Adipocyte (in vitro differentiated cells): ENCODE measurements around the gene MFSD11.
"Not testable (repeated sequence)": the region's sequence is repeated elsewhere in the genome, so short reads cannot be mapped to it uniquely, and the experiment has no call there.

Experiments used
- DNase-seq: peaks from one replicate; pipeline ENCODE4 v3.0.0-alpha.2; 2015; ENCODE audit warnings: low read depth
- H3K27me3 ChIP-seq: replicated peaks from 2 replicates; pipeline ENCODE4 v1.7.0; 2013; ENCODE audit warnings: mild to moderate bottlenecking, low read length, moderate library complexity; ENCODE audit not compliant: control insufficient read depth, insufficient read depth
- H3K36me3 ChIP-seq: 2 replicates; pipeline ENCODE4 v1.7.0; 2013; ENCODE audit warnings: low read length, mild to moderate bottlenecking, moderate library complexity; ENCODE audit not compliant: control insufficient read depth, insufficient read depth, severe bottlenecking
- H3K4me1 ChIP-seq: 2 replicates; pipeline ENCODE4 v1.7.0; 2013; ENCODE audit warnings: mild to moderate bottlenecking, low read length, moderate library complexity; ENCODE audit not compliant: control insufficient read depth, insufficient read depth
- H3K4me3 ChIP-seq: 2 replicates; pipeline ENCODE4 v1.7.0; 2013; ENCODE audit warnings: mild to moderate bottlenecking, low read length, moderate library complexity
- H3K9ac ChIP-seq: 2 replicates; pipeline ENCODE4 v1.7.0; 2013; ENCODE audit warnings: mild to moderate bottlenecking, low read length, moderate library complexity
- H3K9me3 ChIP-seq: 2 replicates; pipeline ENCODE4 v1.7.0; 2013; ENCODE audit warnings: mild to moderate bottlenecking, low read length, moderate library complexity; ENCODE audit not compliant: control insufficient read depth

MFSD11 gene

DNA sequence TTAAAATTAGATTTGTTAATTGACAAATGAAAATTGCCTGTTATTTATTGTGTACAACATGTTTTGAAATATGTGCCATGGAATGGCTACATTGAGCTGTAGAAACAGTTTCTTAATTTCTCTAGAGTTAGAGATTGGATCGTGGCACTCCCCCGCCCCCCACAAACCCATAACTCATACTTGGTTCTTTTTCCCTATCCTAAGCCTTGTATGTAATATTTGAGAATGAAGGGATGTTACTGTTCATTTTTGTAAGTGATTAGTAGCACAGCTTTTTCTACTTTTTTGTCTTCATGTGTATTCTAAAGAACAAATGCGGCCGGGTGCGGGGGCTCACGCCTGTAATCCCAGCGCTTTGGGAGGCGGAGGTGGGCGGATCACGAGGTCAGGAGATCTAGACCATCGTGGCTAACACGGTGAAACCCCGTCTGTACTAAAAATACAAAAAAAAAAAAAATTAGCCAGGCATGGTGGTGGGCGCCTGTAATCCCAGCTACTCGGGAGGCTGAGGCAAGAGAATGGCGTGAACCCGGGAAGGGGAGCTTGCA lies 1.7 kb downstream of the MFSD11 start:
- Histone ChIP-seq H3K36me3 (peaks cover 44% of the 10 kb centered on the region), H3K4me1 (peaks cover 28% of the 10 kb centered on the region), H3K4me3 (peak overlapping the region; percentile 99)
- H3K9ac ChIP-seq, H3K9me3 ChIP-seq, DNase-seq, H3K27me3 ChIP-seq: not testable (repeated sequence)

DNA sequence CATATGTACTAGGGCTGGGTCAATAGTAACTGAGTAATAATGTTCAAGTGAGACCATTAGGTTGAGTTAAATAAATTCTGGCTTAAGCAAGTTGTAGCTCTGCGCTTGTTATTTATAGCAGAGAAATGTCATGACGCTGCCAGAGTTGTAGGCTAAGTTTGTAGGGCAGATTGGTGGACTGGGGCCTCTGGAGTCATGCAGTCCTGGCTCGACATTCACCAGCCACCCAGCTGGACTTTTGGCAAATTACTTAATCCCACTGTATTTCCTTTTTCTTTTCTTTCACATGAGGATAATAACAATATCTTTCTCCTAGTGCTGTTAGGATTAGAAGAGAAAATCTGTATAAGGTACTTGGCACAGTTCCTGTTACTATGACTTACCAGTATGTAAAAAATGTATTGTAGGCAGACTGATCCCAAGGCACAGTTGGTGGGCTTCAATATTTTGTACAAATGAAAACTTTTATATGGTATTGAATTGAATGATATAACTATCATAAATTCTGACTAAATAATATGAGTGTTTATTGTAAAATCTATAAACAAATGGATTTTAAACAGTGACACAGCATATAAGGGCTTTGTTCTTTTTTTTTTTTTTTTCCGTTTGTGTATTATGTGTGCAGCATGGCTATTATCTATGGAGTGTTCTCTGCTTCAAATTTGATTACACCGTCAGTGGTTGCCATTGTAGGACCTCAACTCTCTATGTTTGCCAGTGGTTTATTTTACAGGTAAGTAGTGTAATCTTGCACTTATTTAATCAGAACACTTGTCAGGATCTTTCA lies 2.6 kb downstream of the MFSD11 start:
- peaks cover 44% of the 10 kb centered on the region for H3K36me3 ChIP-seq
- no peaks in the 10 kb centered on the region for H3K9me3 ChIP-seq
- no peak overlapping the region for H3K9ac ChIP-seq
- H3K27me3 ChIP-seq = no peaks in the 10 kb centered on the region
- H3K4me1 ChIP-seq = peaks cover 20% of the 10 kb centered on the region
- DNase-seq = peak; percentile 12
- H3K4me3 ChIP-seq = peak overlapping the region; percentile 9

DNA sequence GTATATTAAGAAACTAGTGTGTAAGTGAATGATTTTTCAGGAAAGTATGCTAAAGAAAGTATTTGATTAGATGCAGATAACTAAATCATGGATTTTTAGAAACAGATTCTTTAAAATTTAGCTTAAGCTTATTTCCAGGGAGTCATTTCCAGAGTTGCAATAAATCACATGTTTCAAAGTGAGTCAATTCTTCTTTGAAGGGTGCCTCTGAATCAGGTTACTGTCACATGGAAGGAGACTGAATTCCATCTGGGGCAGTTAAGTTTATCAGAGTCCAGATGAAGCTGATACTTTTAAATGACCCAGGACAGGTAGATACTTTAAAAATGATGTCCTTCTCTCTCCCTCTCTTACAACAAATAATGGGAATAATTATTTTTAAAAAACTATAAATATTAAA lies 5.0 kb downstream of the MFSD11 start:
- Histone ChIP-seq H3K36me3 (peaks cover 50% of the 10 kb centered on the region), H3K4me3 (no peak overlapping the region), H3K9me3 (no peaks in the 10 kb centered on the region), H3K27me3 (no peaks in the 10 kb centered on the region), H3K9ac (no peak overlapping the region), H3K4me1 (peaks cover 18% of the 10 kb centered on the region)
- peak; percentile 13 for DNase-seq

DNA sequence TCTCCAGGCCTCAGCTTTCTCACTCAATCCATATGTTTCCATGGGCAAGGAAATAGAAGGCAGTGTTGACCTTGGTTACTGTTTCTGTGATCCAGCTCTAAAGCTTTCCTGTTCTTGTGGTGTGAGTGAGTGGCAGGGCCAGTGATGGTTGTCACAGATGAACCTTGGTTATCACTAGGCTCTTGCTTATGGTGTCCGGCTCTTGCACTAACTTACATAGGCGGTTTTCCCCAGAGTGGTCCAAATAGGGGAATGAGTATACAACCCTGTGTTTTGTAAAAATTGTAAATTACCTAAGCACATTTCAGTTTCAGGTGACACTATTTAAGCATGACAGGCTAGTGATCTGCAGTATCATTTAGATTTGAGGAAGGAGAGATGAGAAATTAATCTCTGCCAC lies 6.8 kb downstream of the MFSD11 start:
- no peak overlapping the region for H3K4me3 ChIP-seq
- no peaks in the 10 kb centered on the region for H3K27me3 ChIP-seq
- DNase-seq = no peak
- H3K4me1 ChIP-seq = peaks cover 9% of the 10 kb centered on the region
- no peaks in the 10 kb centered on the region for H3K9me3 ChIP-seq
- H3K36me3 ChIP-seq = peaks cover 50% of the 10 kb centered on the region
- no peak overlapping the region for H3K9ac ChIP-seq

DNA sequence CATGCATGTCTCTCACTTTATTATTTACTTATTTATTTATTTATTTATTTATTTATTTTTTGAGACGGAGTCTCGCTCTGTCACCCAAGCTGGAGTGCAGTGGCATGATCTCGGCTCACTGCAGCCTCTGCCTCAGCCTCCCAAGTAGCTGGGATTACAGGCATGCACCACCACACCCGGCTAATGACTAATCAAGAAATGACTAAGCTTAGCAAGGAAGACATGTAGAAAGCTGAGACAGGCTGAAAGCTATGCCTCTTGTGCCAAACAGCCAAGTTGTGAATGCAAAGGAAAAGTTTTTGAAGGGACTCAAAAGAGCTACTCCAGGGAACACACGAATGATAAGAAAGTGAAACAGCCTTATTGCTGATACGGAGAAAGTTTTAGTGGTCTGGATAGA lies 7.9 kb downstream of the MFSD11 start:
- peak; percentile 20 for DNase-seq
- H3K36me3 ChIP-seq = peaks cover 50% of the 10 kb centered on the region
- not testable (repeated sequence) for H3K9ac ChIP-seq, H3K27me3 ChIP-seq, H3K9me3 ChIP-seq, H3K4me1 ChIP-seq, H3K4me3 ChIP-seq

DNA sequence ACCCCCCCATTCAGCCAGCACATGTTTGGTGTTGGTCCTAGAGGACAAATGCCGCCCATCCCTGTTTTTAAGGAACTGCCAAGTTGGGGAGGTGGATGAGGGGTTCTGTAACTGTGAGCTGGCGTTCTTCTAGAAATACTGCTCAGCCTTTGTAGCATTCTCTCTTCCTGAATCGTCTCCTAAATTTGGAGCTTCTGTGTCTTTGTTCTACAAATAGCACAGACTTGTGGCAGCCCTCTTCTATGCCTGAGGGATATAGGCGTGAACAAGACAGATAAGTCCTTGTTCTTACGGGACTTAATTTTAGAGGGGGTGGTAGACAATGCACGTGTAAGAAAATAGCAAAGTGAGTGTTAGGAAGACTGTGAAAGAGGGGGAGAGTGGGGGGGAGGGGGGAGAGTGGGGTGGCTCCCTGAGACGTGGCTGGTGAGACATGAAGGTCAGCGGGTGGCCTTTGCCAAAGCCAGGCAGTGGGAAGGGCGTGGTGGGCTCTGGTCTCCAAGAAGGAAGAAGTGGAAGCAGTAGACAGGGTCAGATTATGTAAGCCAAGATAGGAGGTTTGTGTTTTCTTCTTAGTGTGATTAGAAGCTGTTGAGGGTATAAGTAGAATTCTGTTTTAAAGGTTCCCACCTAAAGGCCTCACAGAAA lies 9.9 kb downstream of the MFSD11 start:
- H3K36me3 ChIP-seq = peaks cover 47% of the 10 kb centered on the region
- no peak overlapping the region for H3K4me3 ChIP-seq
- no peaks in the 10 kb centered on the region for H3K9me3 ChIP-seq
- no peaks in the 10 kb centered on the region for H3K4me1 ChIP-seq
- no peaks in the 10 kb centered on the region for H3K27me3 ChIP-seq
- DNase-seq = no peak
- no peak overlapping the region for H3K9ac ChIP-seq

DNA sequence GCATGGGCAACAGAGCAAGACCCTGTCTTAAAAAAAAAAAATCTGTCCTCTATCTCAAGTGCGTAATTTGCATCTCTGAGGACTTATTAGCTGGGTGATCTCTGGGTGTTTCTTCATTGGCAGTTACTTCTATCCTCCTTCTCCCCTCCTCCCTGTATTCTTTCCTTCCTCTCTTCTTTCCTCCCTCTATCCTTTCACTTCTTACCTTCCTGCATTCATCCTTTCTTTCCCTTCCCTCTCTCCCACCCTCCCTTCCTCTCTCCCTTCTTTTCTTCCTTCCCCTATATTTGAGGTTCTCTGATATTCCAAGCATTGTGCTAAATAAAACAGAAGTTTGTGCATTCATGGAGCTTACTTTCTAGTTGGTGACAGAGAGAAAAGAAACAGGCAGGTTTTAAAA lies 10.7 kb downstream of the MFSD11 start:
- H3K36me3 ChIP-seq = peaks cover 45% of the 10 kb centered on the region

DNA sequence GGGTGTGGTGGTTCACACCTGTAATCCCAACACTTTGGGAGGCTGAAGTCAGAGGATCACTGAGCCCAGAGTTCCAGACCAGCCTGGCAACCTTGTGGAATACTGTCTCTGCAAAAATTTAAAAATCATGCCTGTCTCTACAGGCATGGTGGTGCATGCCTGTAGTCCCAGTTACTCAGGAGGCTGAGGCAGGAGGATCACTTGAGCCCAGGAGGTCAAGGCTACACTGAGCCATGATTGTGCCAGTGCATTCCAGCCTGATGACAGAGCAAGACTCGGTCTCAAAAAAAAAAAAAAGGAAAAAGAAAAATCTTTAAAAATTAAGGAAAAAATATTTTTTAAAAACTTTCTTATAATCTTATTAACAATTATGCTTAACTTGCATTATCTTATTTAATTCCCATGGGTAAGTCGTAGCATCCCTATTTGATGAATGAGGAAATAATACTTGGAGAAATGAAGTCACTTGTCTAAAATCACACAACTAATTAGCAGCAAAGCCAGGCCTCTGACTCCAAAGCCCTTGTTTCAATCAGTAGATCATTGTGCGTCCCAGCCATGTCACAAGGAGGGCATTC lies 13.6 kb downstream of the MFSD11 start:
- no peaks in the 10 kb centered on the region for H3K4me1 ChIP-seq
- no peak overlapping the region for H3K9ac ChIP-seq
- no peaks in the 10 kb centered on the region for H3K27me3 ChIP-seq
- H3K36me3 ChIP-seq = peaks cover 36% of the 10 kb centered on the region
- DNase-seq = no peak
- no peaks in the 10 kb centered on the region for H3K9me3 ChIP-seq
- no peak overlapping the region for H3K4me3 ChIP-seq

More for the DNA sequence above, 10.7 kb downstream of the MFSD11 start:
- no peaks in the 10 kb centered on the region for H3K9me3 ChIP-seq
- H3K4me3 ChIP-seq = no peak overlapping the region
- H3K4me1 ChIP-seq = no peaks in the 10 kb centered on the region
- H3K27me3 ChIP-seq = no peaks in the 10 kb centered on the region
- no peak overlapping the region for H3K9ac ChIP-seq
- no peak for DNase-seq

DNA sequence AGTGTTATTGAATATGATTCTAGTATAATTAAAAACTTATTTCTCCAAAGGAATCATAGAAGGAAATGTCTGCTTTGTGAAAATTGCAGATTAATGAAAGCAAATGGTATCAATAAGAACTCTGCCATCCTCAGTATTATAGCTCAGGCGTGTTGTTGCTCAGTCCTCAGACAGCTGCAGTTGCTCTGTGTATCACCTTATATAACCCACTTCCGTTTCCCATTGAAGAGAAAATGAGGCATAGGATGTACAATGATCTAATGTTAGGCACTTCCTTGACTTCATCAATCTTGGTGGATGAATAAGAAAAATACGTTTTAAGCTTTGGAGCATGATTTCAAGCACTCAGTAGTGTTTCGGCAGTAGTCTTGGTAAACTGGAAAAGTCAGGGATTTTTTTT lies 14.1 kb downstream of the MFSD11 start:
- Histone ChIP-seq H3K36me3 (peaks cover 36% of the 10 kb centered on the region), H3K9ac (no peak overlapping the region), H3K4me1 (no peaks in the 10 kb centered on the region), H3K4me3 (no peak overlapping the region), H3K27me3 (no peaks in the 10 kb centered on the region), H3K9me3 (no peaks in the 10 kb centered on the region)
- no peak for DNase-seq

DNA sequence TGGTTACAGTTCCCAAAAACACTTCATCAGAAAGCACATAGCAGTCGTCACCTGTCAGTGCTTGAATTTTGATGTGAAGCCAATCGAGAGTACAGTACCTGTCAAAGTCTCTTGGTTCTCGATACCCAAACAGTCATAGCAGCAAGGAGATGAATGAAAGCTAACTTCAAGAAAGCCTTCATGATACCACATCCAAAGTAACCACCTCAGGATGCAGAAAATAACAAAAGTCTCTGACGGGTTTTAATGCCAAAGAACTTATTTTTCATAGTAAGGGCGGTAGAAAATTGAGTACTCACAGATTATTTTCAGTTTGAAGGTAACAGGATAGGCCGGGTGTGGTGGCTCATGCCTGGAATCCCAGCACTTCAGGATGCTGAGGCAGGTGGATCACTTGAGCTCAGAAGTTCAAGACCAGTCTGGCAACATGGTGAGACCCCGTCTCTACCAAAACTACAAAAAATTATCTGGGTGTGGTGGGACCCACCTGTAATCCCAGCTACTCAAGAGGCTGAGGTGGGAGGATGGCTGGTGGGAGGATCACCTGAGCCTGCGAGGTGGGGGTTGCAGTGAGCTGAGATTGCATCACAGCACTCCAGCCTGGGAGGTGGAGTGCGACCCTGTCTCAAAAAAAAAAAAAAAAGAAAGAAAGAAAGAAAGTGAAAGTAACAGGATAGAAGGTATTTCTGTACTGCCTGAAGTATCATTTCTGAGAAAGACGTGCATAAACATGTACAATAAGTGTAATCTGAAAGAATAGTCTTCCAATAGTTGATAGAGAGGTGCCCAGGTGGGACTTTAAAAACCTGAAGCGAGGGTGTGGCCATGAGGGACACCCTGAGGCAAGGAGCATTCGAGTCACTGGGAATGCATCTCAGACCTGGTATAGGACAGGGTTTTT lies 15.4 kb downstream of the MFSD11 start:
- Histone ChIP-seq H3K9ac (no peak overlapping the region), H3K36me3 (peaks cover 44% of the 10 kb centered on the region)
- DNase-seq = no peak

More for the DNA sequence above, 15.4 kb downstream of the MFSD11 start:
- Histone ChIP-seq H3K4me3 (no peak overlapping the region), H3K9me3 (no peaks in the 10 kb centered on the region), H3K4me1 (no peaks in the 10 kb centered on the region), H3K27me3 (no peaks in the 10 kb centered on the region)
